Activated CD4-positive, CD25-positive, alpha-beta regulatory T cell treated with anti-CD3 and anti-CD28 coated beads, Interleukin-2, amount 50 U/mL, for 16 hours (primary cell): ENCODE results near the gene COL6A5.
"Not testable (repeated sequence)": the region's sequence is repeated elsewhere in the genome, so short reads cannot be mapped to it uniquely, and the experiment has no call there.

Experiments
- DNase-seq: peaks from one replicate; pipeline ENCODE4 v3.0.0-alpha.2; 2020; ENCODE audit warnings: low read depth, low spot score

Gene COL6A5

GRCh38 chr3:130386604-130387263 lies 41.3 kb downstream of the COL6A5 start:
- no peak for DNase-seq

DNA sequence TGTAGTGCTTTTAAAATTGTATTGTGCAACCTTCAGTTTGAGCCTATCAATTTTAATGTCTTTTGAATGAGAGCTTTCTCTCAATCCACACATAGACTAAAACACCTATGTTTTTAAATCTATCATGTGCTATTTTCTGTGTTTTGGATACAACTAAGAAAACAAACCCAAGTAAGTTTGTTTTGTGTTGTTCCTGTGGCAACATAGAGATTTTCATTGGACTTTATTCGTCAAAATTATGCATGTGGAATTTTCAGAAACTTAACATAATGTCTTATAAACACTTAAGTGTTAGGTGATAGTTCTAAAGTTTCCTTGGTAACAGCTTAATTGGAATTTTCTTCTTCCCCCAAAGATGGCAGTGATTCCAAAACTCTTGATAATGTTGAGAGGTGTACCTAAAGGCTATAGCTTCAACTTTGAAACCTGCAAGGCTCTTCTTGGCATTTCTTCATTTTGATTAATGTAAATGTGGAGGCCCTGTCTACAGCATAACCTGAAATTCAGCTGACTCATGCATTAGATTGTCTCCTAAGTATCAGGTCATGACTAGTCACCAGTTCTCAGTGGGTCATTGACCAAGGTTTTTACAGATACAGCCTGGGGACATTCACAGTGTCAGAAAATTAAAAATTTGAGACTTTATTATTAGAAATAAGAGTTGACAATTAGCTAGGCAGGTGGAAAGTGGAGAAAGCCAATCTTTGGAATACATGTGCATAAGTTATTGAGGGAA lies 44.4 kb downstream of the COL6A5 start:
- no peak for DNase-seq

- no peak for DNase-seq
These were observed 46.8 kb downstream of the COL6A5 start for GRCh38 chr3:130392266-130392665.

- no peak for DNase-seq
These were observed 48.1 kb downstream of the COL6A5 start for GRCh38 chr3:130393594-130393993.

- no peak for DNase-seq
These were observed 49.9 kb downstream of the COL6A5 start for GRCh38 chr3:130395331-130395730.

- no peak for DNase-seq
These were observed 50.4 kb downstream of the COL6A5 start for GRCh38 chr3:130395916-130396315.

GRCh38 chr3:130404401-130404800 lies 58.9 kb downstream of the COL6A5 start:
- no peak for DNase-seq

DNA sequence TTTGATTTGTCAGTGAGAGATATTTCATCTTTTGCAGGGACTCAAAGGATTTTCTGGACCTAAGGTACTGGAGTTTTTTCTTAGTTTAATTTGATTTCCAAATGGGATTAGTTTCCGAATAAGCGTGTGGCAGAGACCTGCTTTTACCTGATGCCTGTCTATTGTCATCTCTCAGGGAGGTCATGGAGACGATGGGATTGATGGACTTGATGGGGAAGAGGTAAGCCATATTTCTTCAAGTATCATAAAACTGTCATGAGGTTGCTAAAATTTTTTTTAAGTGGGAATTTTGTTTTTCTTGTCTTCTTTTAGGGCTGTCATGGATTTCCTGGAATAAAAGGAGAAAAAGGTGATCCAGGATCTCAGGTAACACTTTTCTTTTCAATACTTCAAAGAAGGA lies 60.5 kb downstream of the COL6A5 start:
- no peak for DNase-seq

DNA sequence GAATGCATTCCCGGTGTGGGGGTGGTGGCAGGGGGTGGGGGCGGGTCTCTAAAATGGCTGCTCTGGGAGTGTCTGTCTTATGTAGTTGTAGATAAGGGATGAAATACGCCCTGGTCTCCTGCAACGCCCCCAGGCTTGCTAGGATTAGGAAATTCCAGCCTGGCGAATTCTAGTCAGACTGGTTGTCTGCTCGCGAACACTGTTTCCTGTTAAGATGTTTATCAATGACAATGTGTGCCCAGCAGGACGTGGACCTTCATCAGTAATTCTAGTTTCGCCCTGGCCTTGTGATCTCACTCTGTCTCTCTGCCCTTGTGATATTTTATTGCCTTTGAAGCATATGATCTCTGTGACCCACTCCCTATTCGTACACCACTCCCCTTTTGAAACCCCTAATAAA lies 62.8 kb downstream of the COL6A5 start:
- DNase-seq, result not testable (repeated sequence)

- DNase-seq, result no peak
These were observed 65.8 kb downstream of the COL6A5 start for GRCh38 chr3:130411320-130411719.

DNA sequence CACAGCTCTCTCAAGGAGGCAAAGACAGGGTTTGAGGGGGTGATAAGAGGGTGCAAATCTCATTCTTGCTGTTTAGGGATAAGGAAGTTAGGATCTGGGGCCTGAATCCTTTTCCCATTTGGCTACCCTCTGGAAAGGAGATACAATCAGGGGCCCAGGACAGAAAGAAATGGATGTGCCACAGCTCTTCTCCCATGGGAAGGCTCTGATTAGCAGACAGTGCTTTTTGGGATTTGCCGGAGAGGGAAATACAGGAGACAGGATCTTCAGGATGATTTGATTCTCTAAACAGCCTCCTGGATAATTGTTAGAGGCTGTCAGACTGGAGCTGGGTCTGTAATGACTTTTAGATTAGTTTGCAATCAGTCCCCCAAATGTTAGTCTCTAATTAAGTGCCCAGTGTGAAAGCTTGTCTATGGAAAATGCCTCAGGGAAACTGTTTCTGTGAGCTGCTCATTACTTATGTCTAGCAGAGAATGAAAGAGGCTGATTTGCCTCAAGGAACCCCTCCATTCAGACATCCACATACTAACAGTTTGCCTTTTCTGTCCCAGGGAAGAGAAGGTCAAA lies 67.6 kb downstream of the COL6A5 start:
- no peak for DNase-seq

- no peak for DNase-seq
These were observed 69.0 kb downstream of the COL6A5 start for GRCh38 chr3:130414457-130414856.

DNA sequence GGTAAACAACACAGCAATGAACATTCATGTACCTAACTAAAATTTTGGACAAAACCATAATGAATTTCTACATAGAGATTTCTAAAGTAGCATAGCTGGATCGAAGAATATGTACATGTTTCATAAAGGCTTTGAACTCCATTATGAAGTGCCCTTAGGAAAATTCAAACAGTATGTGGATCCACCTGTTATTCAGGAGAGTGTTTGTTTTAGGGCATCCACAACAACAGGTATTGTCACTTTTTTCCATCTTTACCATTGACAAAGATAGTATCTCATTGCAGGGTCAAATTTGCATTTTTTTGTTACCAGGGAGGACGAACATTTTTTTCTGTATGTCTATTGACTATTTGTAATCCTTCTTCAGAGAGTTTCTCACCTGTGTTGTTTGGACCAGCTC lies 75.0 kb downstream of the COL6A5 start:
- no peak for DNase-seq

- no peak for DNase-seq
These were observed 77.6 kb downstream of the COL6A5 start for GRCh38 chr3:130423064-130423463.

DNA sequence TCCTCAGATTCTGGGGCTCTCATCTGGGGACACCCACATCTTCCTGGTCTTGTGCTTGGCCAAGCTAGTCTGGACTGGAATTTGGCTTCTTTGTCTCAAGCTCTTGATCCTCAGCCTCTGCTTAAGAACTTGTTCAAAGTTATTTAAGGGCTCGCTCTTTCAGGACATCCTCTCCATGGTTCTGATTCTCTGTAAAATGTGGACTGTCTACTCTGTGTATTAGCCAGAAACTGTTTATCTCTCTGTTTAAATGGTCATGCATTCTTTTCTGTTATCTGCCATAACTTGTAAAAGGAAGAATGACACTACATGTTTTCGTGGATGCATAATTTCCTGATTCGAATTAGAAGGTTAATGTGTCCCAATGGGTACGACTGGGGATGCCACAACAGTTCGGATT lies 79.4 kb downstream of the COL6A5 start:
- DNase-seq, result no peak

GRCh38 chr3:130425484-130425883 lies 80.0 kb downstream of the COL6A5 start:
- no peak for DNase-seq

DNA sequence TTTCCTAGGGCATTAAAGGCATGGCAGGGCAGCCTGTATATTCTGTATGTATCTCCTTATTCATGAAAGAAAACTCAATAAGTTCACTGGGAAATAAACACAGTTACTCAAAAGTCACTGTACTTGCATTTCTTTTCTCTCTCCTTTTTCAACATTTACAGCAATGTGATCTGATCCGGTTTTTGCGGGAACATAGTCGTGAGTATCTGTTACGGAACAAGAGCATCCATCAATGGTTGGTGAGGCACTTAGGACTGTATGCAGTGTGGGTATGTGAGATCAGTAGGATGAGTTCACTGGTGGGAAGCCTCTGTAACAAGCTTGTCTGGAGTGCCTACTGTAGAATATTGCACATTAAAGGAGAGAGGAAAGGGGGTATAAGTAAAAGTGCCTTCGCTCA lies 80.7 kb downstream of the COL6A5 start:
- DNase-seq, result no peak

DNA sequence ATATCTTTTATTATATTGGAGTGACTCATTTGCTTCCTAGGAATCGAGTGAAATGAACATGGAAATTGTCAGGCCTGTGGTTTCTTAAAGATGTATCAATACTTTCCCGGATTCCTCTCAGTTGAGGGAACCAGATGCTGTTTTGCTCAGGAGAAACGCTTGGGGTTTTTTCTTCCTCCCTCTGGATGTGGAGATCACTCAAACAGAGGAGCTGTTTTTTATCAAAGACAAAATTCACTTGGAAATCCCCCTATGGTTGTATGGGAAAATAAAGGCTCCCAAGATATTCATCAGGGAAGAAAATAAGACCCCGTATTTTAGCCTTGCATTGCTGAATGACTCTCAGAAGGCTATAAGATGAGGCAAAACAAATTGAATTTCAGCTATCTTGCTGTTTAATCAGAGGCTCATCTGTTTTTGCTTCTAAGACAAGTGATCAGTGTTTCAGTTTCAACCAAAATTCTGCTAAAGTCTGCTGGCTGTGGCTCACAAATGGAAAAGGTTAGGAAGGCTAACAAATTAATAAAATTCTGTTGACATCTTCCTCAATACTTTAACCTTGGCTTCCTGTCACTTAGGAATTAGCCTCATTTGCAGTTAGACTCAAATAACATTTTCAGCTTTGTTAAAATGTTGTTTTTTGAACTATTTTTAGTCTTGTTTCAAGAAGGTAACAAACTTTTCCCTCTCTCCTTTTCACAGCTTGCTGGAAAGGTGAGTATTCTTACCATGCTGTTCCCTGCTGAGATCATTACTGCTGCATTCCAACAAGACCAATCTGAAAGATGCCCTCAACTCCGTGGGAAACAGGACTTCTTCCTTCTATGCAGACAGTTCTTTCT lies 83.6 kb downstream of the COL6A5 start:
- DNase-seq, result no peak

GRCh38 chr3:130429713-130430023 lies 84.2 kb downstream of the COL6A5 start:
- DNase-seq, result no peak

DNA sequence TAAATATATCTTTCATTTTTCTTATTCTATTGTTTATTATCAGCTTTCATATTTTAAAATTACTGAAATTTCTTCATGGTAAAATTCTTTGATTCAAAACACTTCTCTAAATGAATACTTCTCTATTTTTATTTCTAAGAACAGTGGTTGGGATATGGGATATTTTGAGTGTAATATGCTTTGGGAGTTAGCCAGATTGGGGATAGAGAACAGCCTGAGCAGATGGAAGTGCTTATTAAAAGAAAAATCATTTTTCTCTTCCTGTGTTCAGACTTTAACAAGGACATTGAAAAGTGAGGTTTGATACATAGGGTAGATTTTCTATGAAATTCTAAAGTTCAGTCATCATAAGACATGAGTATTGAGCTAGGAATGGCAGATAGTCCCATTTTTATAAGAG lies 84.8 kb downstream of the COL6A5 start:
- DNase-seq, result no peak

GRCh38 chr3:130432086-130432485 lies 86.6 kb downstream of the COL6A5 start:
- not testable (repeated sequence) for DNase-seq

- no peak for DNase-seq
These were observed 87.8 kb downstream of the COL6A5 start for GRCh38 chr3:130433306-130433705.
